Large intestine (tissue), 3 donors: ENCODE measurements around the gene GUK1. TPM values are rescaled to one million over a fixed set of nuclear protein-coding genes. Genes with fewer than 3 reads are reported as not detected.

ENCODE experiments used
- DNase-seq, 2 donors: peaks; one replicate each; pipeline versions ENCODE4 v3.0.0 to v3.0.0-alpha.2; 2013
- H3K27ac ChIP-seq: one replicate; pipeline ENCODE4 v1.5.1; 2013; ENCODE audit warnings: low read length
- H3K27me3 ChIP-seq: 2 replicates; pipeline ENCODE4 v1.6.1; 2013; ENCODE audit warnings: low read length; ENCODE audit not compliant: control insufficient read depth, insufficient read depth
- H3K36me3 ChIP-seq: 2 replicates; pipeline ENCODE4 v1.6.1; 2013; ENCODE audit warnings: low read length; ENCODE audit not compliant: control insufficient read depth, insufficient read depth
- H3K4me1 ChIP-seq: one replicate; pipeline ENCODE4 v1.6.1; 2013; ENCODE audit warnings: low read length; ENCODE audit not compliant: control insufficient read depth, insufficient read depth
- H3K4me3 ChIP-seq: one replicate; pipeline ENCODE4 v1.5.1; 2013; ENCODE audit warnings: low read length
- H3K9me3 ChIP-seq: one replicate; pipeline ENCODE4 v1.6.1; 2013; ENCODE audit warnings: mild to moderate bottlenecking, low read depth, low read length, moderate library complexity; ENCODE audit not compliant: control insufficient read depth
- WGBS: methylation state at CpG from one replicate; pipeline ENCODE4 v1.1.5; 2013; ENCODE audit warnings: low lambda C conversion rate; ENCODE audit not compliant: insufficient coverage; 5-methylcytosine and 5-hydroxymethylcytosine counted together
- polyA plus RNA-seq: library from polyadenylated mRNA; unstranded; fragments of 120-200 nt; gene quantifications from one replicate; pipeline ENCODE4 v1.2.1, GENCODE V29; 2013

GUK1 gene
- polyA plus RNA-seq, 1 donor: 397 TPM

GRCh38 chr1:228163776-228164519 is 23.9 kb downstream of the GUK1 start:
- DNase-seq: no peak
- no CpG with 5 or more reads among the region's 10 CpGs for WGBS
- Histone ChIP-seq H3K9me3 (no peaks in the 10 kb centered on the region), H3K27ac (no peak overlapping the region), H3K36me3 (peaks cover 2% of the 10 kb centered on the region), H3K4me3 (no peak overlapping the region), H3K27me3 (peaks cover 23% of the 10 kb centered on the region), H3K4me1 (peaks cover 35% of the 10 kb centered on the region)

GRCh38 chr1:228164561-228165371 is 24.7 kb downstream of the GUK1 start:
- H3K36me3 ChIP-seq: peaks cover 2% of the 10 kb centered on the region
- DNase-seq: no peak
- peaks cover 15% of the 10 kb centered on the region for H3K27me3 ChIP-seq
- peak overlapping the region; percentile 57 for H3K4me3 ChIP-seq
- WGBS: 14% methylated on average over 1 of the region's 20 CpGs
- H3K27ac ChIP-seq: peak overlapping the region; percentile 96
- H3K9me3 ChIP-seq: no peaks in the 10 kb centered on the region
- H3K4me1 ChIP-seq: peaks cover 35% of the 10 kb centered on the region

GRCh38 chr1:228165372-228166169 is 25.5 kb downstream of the GUK1 start, which contains the start of gene IBA57:
Gene IBA57 (plus strand): TSS chr1:228165804. CDS start chr1:228165817, 13 bp downstream.
- no CpG with 5 or more reads among the region's 93 CpGs for WGBS
- peak; percentile 100 for DNase-seq
- Histone ChIP-seq H3K27ac (peak within 1 kb of the TSS; percentile 99), H3K9me3 (no peaks in the 10 kb centered on the region), H3K27me3 (peaks cover 7% of the 10 kb centered on the region), H3K36me3 (peaks cover 2% of the 10 kb centered on the region), H3K4me1 (peaks cover 35% of the 10 kb centered on the region), H3K4me3 (peak within 1 kb of the TSS; percentile 84)

DNA sequence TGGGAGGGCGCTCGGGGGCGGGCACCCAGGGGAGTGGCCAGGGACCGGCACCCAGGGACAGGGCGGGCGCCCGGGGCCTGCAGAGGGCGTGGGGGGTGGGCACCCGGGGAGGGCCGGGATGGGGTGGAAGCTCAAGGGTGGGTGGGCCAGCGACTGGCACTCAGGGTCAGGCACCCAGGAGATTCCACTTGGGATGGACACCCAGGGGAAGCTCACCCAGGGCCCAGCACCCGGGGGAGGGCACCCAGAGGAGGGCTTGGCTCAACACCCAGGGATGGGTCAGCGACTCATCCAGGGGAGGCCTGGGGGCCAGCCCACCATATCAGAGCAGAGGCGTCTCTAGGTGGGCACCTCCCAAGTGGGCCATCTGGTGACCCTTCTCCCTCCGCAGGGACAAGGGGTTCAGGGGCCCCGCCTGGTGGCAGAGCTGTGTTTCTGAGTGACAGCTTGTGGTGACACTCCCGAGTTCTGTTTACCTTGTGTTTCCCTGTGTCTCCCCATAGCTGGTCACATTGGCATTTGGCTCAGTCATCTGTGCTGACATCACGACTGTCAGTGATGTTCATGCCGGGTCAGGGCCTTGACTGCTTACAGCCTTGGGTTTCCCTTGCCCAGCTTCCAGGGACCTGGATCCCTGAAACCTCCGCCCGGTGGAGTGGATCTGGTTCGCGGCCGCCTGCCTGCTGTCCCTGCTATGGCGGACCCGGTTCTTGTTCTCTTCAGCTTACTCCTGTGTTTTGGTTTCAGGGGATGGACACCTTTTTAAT is 26.3 kb downstream of the GUK1 start:
- peak; percentile 82 to 89 for DNase-seq
- no peaks in the 10 kb centered on the region for H3K9me3 ChIP-seq
- peak overlapping the region; percentile 99 for H3K27ac ChIP-seq
- no CpG with 5 or more reads among the region's 26 CpGs for WGBS
- peaks cover 2% of the 10 kb centered on the region for H3K36me3 ChIP-seq
- peaks cover 28% of the 10 kb centered on the region for H3K4me1 ChIP-seq
- peak overlapping the region; percentile 84 for H3K4me3 ChIP-seq
- H3K27me3 ChIP-seq: peaks cover 2% of the 10 kb centered on the region

DNA sequence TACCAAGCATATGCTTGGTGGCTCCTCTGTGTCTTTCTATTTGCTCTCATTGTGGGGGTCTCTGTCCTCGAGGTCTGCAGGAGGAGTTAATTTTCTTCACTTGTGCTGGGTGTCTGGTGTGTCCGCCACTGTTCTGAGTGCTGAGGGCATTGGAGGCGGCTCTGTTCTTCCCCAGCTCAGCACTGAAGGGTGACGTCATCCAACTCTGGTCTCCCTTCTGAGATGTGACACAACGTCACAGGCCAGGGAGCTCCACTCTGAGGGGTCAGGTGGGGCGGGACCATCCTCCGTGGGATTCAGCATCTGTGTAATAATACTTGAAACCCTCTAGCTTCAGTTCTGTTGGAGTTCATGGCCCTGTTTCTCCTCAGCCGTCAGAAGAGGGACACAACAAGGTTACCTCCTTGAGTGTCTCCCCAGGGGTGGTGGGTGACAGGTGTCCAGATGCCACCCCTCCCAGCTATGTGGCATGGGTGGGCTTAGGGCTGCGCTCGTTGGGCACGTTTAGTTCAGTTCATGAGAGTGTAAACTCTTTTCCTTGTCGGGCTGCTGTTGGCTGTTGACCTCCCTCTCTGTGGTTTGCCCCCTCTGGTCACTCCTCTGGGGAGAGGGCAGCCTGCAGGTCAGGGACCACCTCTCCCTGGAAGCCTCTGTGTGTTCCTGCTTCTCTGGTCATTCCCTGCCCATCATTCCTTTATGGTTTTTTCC is 28.6 kb downstream of the GUK1 start:
- peaks cover under 1% of the 10 kb centered on the region for H3K9me3 ChIP-seq
- DNase-seq: no peak
- H3K27me3 ChIP-seq: no peaks in the 10 kb centered on the region
- peaks cover 4% of the 10 kb centered on the region for H3K4me1 ChIP-seq
- no peak overlapping the region for H3K27ac ChIP-seq
- no peak overlapping the region for H3K4me3 ChIP-seq
- WGBS: no CpG with 5 or more reads among the region's 12 CpGs
- peaks cover 2% of the 10 kb centered on the region for H3K36me3 ChIP-seq

- DNase-seq: no peak
- no CpG with 5 or more reads among the region's 2 CpGs for WGBS
- no peak overlapping the region for H3K27ac ChIP-seq
Measured at GRCh38 chr1:228169345-228169744, 29.3 kb downstream of the GUK1 start.

GRCh38 chr1:228170666-228171065 is 30.6 kb downstream of the GUK1 start:
- Histone ChIP-seq H3K4me1 (peaks cover 4% of the 10 kb centered on the region), H3K27ac (no peak overlapping the region), H3K27me3 (no peaks in the 10 kb centered on the region), H3K36me3 (peaks cover 12% of the 10 kb centered on the region), H3K9me3 (peaks cover 10% of the 10 kb centered on the region), H3K4me3 (no peak overlapping the region)
- DNase-seq: no peak
- no CpG with 5 or more reads among the region's 7 CpGs for WGBS

More at GRCh38 chr1:228169345-228169744, 29.3 kb downstream of the GUK1 start:
- Histone ChIP-seq H3K36me3 (peaks cover 2% of the 10 kb centered on the region), H3K4me1 (peaks cover 4% of the 10 kb centered on the region), H3K27me3 (no peaks in the 10 kb centered on the region), H3K9me3 (peaks cover 5% of the 10 kb centered on the region), H3K4me3 (no peak overlapping the region)

DNA sequence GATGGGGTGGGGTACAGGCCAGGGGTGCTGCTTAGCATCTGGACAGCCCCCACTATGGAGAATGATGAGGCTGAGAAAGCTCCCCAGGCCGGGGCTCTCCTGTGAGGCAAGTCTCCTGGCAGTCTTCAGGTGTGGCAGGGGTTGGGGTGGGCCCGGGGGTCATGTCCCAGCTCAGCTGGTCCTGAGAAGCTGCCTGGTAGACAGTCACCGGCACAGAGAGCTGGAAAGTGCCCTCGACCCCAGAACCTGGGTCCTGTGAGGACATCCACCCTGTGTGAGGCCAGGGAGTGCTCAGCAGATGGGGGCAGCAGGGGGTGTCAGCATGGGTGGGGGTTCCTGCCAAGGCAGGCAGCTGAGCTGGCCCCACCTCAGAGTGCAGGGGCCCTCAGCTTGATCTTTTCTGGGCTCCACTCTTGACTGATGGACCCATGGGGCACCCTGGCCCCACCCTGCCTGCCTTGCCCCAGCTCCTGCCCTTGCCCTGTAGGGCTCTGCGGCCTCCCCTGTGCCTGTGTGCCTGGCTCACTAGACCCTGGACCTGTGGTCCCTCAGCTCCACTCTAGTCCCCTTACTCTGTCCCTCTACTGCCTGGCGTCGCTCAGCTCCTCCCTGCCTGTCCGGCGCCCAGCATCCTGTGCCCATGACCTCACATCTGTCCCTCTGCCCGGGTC is 31.3 kb downstream of the GUK1 start:
- 100% methylated on average over 1 of the region's 10 CpGs for WGBS
- Histone ChIP-seq H3K27me3 (no peaks in the 10 kb centered on the region), H3K4me3 (no peak overlapping the region), H3K4me1 (peaks cover 4% of the 10 kb centered on the region), H3K27ac (no peak overlapping the region), H3K36me3 (peaks cover 17% of the 10 kb centered on the region), H3K9me3 (peaks cover 10% of the 10 kb centered on the region)
- DNase-seq: no peak
